ENCODE data around the gene TAF4. TPM values are rescaled to one million over a fixed set of nuclear protein-coding genes. Genes with fewer than 3 reads are reported as not detected.

TAF4 gene
- total RNA-seq, 6 experiments from 2014 or later: 9.0 to 13.0 (median 11.3) TPM

DNA sequence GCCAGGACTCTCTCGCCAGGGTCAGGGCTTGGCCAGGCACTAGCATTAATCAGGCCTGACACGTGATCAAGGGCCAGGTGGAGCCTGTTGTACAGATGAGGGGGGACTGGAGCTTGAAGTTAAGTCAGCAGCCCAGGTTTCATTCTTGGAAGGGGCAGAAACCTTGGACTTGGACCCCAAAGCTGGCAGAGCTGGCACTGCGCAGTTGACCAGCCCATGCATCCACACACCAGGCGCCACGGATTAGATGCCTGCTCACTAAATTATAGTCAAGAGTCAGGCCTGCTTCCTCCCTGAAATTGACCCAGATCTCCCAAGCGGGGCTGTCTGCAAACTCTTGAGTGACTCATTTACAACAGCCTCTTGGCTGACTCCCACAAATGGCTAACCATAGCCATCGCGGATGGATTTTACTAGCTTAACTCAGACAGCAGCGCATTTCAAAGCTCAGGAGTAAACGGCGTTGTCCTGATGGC lies 4.1 kb upstream of the TAF4 start:
- H3K36me3 ChIP-seq: no peaks in the 10 kb centered on the region
- TF ChIP-seq POLR2A (IDR thresholded peaks at IDR 0.05): no peak
- TF ChIP-seq, protein P1, sequence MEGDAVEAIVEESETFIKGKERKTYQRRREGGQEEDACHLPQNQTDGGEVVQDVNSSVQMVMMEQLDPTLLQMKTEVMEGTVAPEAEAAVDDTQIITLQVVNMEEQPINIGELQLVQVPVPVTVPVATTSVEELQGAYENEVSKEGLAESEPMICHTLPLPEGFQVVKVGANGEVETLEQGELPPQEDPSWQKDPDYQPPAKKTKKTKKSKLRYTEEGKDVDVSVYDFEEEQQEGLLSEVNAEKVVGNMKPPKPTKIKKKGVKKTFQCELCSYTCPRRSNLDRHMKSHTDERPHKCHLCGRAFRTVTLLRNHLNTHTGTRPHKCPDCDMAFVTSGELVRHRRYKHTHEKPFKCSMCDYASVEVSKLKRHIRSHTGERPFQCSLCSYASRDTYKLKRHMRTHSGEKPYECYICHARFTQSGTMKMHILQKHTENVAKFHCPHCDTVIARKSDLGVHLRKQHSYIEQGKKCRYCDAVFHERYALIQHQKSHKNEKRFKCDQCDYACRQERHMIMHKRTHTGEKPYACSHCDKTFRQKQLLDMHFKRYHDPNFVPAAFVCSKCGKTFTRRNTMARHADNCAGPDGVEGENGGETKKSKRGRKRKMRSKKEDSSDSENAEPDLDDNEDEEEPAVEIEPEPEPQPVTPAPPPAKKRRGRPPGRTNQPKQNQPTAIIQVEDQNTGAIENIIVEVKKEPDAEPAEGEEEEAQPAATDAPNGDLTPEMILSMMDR (IDR thresholded peaks at IDR 0.05): no peak
- H3K27ac ChIP-seq: no peak overlapping the region
- ATAC-seq: no peak
- no peaks in the 10 kb centered on the region for H3K27me3 ChIP-seq
- no peak for DNase-seq
- intact Hi-C loops (cut with DNase I): loop anchor here in 1 of 2 donors (5.0 kb wide), 1 partner anchor 68 kb away; no protein-coding TSS in a partner anchor
- no peak overlapping the region for H3K4me3 ChIP-seq
- H3K9me3 ChIP-seq: no peaks in the 10 kb centered on the region
- WGBS (ENCODE audit: insufficient coverage, low coverage, low lambda C conversion rate, missing lambda C conversion rate): 78% methylated on average over 6 of the region's 11 CpGs
- H3K4me1 ChIP-seq: peaks cover 0 to 11% (median 0%) of the 10 kb centered on the region in 4 donors

DNA sequence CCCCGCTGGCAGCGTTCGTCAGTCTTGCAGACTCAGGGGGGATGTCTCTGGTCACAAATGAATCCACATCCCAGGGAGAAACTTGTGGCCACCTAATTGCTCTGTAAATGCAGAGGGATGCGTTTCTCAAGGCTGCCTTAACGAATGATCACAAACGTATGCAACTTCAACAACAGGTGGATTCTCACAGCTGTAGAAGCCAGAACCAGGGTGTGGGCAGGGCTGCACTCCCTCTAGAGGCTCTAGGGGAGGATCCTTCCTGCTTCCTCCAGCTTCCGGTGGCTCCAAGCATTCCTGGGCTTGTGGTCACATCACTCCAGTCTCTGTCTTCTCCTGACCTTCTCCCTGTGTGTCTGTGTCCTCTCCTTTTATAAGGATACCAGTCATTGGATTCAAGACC lies 3.3 kb upstream of the TAF4 start:
- no peak for TF ChIP-seq POLR2A (IDR thresholded peaks at IDR 0.05)
- TF ChIP-seq, protein P1 (IDR thresholded peaks at IDR 0.05): no peak
- DNase-seq (no peak), ATAC-seq (no peak)
- intact Hi-C loops (cut with DNase I): loop anchor here in 1 of 2 donors (5.0 kb wide), 1 partner anchor 68 kb away; no protein-coding TSS in a partner anchor
- Histone ChIP-seq H3K4me3 (no peak overlapping the region), H3K4me1 (peaks cover 0 to 14% (median under 1%) of the 10 kb centered on the region in 4 donors), H3K27me3 (no peaks in the 10 kb centered on the region), H3K27ac (no peak overlapping the region), H3K36me3 (no peaks in the 10 kb centered on the region), H3K9me3 (no peaks in the 10 kb centered on the region)
- 40% methylated on average over 1 of the region's 7 CpGs for WGBS (ENCODE audit: insufficient coverage, low coverage, low lambda C conversion rate, missing lambda C conversion rate)

DNA sequence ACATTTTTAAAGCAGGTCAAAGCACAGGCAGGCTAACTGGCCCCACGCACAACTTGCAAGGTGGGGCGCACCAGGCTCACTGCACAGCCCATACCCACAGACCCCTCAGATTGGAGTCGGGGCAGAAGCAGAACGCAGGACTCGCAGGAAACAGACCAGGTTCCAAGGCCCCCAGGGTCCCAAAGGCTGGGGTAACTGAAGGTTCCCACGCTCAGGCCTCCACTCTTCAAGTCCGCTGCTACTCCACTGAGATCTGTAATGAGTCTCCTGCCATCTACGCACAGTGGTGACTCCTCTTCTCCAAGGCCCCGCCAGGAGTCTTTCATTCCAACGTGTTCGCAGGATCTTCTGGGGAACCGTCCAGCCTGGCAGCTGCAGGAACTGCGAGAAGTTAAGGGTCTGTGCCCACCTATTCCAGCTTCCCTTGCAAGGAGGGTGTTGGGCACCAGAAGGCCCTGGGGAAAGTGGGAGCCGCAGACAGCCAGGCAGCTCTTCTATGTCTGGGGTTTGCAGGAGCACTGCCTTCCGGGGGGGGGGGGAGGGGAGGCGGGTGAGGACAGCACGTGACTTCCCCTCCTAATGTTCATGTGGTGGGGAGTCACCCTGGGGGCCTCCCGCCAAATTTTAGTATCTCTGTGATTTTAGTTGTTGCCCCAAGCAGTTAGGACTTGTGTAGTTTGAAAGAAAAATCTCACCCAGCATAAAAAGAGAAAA lies 2.0 kb upstream of the TAF4 start:
- Histone ChIP-seq H3K36me3 (no peaks in the 10 kb centered on the region), H3K27ac (peak overlapping the region in 1 of 3 donors; percentile 85), H3K4me3 (no peak overlapping the region), H3K4me1 (peaks cover 0 to 23% (median 5%) of the 10 kb centered on the region in 4 donors), H3K27me3 (no peaks in the 10 kb centered on the region), H3K9me3 (no peaks in the 10 kb centered on the region)
- no peak for TF ChIP-seq POLR2A (IDR thresholded peaks at IDR 0.05)
- TF ChIP-seq, protein P1 (IDR thresholded peaks at IDR 0.05): no peak
- intact Hi-C loops (cut with DNase I): loop anchor here in 1 of 2 donors (5.0 kb wide), 1 partner anchor 70 kb away; no protein-coding TSS in a partner anchor
- WGBS (ENCODE audit: insufficient coverage, low coverage, low lambda C conversion rate, missing lambda C conversion rate): 54% methylated on average over 6 of the region's 18 CpGs
- DNase-seq (peak in 2 of 3 donors; percentile 45 to 55), ATAC-seq (no peak)

DNA sequence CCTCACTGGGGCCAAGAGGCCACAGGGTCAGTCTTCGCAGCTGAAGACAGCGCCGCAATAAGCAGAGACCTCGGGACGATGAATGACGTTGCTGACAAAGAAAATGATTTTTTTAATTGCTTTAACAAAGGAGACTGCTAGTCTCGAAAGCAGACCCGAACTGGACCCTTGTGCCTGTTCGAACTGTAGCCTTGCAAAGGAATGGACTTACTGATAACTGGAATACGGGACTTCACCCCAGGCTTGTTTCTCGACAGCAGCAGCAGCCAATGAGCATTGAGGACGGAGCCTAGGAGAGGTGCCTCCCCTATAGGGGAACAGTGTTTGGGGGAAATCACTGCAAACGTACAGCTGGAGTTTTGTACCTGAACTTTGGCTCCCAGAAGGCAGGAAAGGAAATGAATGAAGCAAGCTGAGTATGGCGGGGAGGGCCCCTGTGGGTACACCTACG lies 1.3 kb upstream of the TAF4 start:
- Histone ChIP-seq H3K4me1 (peaks cover 0 to 23% (median 5%) of the 10 kb centered on the region in 4 donors), H3K27ac (peak overlapping the region; percentile 52 to 85 (median 73)), H3K4me3 (peak overlapping the region; percentile 55 to 69 (median 68)), H3K27me3 (no peaks in the 10 kb centered on the region), H3K36me3 (no peaks in the 10 kb centered on the region), H3K9me3 (no peaks in the 10 kb centered on the region)
- intact Hi-C loops (cut with DNase I): loop anchor here in 1 of 2 donors (5.0 kb wide), 1 partner anchor 70 kb away; no protein-coding TSS in a partner anchor
- TF ChIP-seq POLR2A (IDR thresholded peaks at IDR 0.05): peak; percentile 46
- TF ChIP-seq, protein P1 (IDR thresholded peaks at IDR 0.05): no peak
- ATAC-seq (peak; percentile 31 to 58 (median 52)), DNase-seq (peak in 1 of 3 donors; percentile 55)
- 10% methylated on average over 15 of the region's 15 CpGs for WGBS (ENCODE audit: insufficient coverage, low coverage, low lambda C conversion rate, missing lambda C conversion rate)
